OCI-LY7 (cell line): ENCODE data around the gene AFMID.

Source experiments
- EZH2phosphoT487 ChIP-seq: fragments of 200-600 bp; sonication (generic); IDR thresholded peaks from 2 replicates; pipeline ENCODE4 v1.6.1; 2018; ENCODE audit warnings: low read depth, borderline replicate concordance, mild to moderate bottlenecking, mixed run types, antibody characterized with exemption, low read length, moderate library complexity, mixed read lengths
- TF ChIP-seq, protein P1 (sequence below): fragments of 200-600 bp; sonication (generic); conservative IDR thresholded peaks from 2 replicates; pipeline ENCODE4 v1.5.1; 2014; ENCODE audit warnings: mild to moderate bottlenecking, antibody characterized with exemption, low read length, moderate library complexity, mixed read lengths

GRCh38 chr17:78227455-78227916, 40.3 kb downstream of the AFMID start:
- TF ChIP-seq, protein P1, sequence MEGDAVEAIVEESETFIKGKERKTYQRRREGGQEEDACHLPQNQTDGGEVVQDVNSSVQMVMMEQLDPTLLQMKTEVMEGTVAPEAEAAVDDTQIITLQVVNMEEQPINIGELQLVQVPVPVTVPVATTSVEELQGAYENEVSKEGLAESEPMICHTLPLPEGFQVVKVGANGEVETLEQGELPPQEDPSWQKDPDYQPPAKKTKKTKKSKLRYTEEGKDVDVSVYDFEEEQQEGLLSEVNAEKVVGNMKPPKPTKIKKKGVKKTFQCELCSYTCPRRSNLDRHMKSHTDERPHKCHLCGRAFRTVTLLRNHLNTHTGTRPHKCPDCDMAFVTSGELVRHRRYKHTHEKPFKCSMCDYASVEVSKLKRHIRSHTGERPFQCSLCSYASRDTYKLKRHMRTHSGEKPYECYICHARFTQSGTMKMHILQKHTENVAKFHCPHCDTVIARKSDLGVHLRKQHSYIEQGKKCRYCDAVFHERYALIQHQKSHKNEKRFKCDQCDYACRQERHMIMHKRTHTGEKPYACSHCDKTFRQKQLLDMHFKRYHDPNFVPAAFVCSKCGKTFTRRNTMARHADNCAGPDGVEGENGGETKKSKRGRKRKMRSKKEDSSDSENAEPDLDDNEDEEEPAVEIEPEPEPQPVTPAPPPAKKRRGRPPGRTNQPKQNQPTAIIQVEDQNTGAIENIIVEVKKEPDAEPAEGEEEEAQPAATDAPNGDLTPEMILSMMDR, result no peak
- TF ChIP-seq EZH2phosphoT487, result no peak
